Measurements from ENCODE around the gene C17orf78.

The C17orf78 gene

DNA sequence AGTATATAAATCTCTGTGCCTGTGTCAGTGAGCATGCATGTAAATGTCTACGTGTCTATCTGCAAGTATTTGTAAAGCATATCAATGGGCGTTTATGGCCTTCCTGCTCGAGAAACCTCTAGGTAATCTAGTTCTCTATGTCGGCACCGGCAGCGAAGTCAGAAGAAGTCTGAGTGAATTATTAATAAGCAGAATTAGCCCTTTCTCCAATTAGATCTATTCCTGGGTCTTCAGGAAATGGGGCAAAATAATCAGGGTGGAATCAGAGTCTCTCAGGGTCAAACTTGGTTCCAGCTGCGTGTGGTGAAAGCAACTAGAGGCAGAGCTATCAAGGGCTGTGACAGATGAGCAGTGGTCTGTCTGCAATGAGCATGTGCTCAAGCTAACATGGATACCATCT, at the start of gene C17orf78:
Gene C17orf78, plus strand, starts transcription at position 280 of the 400 bp plus-strand sequence. Its CDS starts 108 bp downstream, at position 388.
- no peak for TF ChIP-seq MYC (IDR thresholded peaks at IDR 0.05; ENCODE audit: low read depth, low read length)
- TF ChIP-seq, protein P1, sequence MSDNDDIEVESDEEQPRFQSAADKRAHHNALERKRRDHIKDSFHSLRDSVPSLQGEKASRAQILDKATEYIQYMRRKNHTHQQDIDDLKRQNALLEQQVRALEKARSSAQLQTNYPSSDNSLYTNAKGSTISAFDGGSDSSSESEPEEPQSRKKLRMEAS (IDR thresholded peaks at IDR 0.05; ENCODE audit: low read depth, low read length), result no peak
- H3K4me3 ChIP-seq (ENCODE audit: low read depth, low read length), result no peak within 1 kb of the TSS
- no peak for DNase-seq (ENCODE audit: low read depth)

DNA sequence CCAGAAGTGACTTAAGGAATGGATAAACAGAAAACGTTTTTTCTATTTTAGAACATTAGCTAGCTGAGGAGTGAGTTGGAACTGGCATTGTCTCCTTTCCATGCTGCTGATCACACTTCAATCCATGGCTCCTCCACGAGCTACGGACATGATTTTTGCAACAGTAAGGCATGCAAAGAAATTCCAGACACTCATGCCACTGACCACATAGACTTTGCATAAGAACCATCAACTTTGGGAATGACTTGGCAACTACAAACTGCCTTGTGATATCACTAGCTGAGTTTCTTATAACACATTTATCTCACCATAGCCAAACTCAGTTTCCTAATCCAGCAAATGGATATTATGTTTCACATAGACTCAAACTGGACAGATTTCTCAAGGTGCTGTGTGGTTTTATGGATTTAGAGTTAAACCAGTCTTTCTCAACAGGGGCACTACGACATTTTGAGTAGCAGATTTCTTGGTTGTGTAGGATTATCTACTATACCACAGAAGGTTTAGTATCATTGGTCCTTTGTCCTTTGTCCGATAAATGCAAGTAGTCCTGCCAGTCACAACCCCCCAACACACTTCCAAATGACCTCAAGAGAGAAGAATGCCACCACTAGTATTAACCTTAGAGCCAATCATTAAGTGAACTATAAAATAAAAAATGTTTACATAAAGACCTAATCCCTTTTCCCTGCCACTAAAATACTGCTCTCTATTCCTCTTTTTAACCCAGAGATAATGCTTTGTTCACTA, 48.3 kb upstream of the C17orf78 start:
- TF ChIP-seq POLR2A (IDR thresholded peaks at IDR 0.05; ENCODE audit: extremely low read depth, insufficient read length) (no peak), MYC (IDR thresholded peaks at IDR 0.05; ENCODE audit: low read depth, low read length) (no peak)
- TF ChIP-seq, protein P1 (IDR thresholded peaks at IDR 0.05; ENCODE audit: low read depth, low read length), result no peak
- TF ChIP-seq, protein P2, sequence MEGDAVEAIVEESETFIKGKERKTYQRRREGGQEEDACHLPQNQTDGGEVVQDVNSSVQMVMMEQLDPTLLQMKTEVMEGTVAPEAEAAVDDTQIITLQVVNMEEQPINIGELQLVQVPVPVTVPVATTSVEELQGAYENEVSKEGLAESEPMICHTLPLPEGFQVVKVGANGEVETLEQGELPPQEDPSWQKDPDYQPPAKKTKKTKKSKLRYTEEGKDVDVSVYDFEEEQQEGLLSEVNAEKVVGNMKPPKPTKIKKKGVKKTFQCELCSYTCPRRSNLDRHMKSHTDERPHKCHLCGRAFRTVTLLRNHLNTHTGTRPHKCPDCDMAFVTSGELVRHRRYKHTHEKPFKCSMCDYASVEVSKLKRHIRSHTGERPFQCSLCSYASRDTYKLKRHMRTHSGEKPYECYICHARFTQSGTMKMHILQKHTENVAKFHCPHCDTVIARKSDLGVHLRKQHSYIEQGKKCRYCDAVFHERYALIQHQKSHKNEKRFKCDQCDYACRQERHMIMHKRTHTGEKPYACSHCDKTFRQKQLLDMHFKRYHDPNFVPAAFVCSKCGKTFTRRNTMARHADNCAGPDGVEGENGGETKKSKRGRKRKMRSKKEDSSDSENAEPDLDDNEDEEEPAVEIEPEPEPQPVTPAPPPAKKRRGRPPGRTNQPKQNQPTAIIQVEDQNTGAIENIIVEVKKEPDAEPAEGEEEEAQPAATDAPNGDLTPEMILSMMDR (IDR thresholded peaks at IDR 0.05; ENCODE audit: low read depth, low read length), result no peak
- no peak overlapping the region for H3K4me3 ChIP-seq (ENCODE audit: low read depth, low read length)
- no peak for DNase-seq (ENCODE audit: low read depth)

DNA sequence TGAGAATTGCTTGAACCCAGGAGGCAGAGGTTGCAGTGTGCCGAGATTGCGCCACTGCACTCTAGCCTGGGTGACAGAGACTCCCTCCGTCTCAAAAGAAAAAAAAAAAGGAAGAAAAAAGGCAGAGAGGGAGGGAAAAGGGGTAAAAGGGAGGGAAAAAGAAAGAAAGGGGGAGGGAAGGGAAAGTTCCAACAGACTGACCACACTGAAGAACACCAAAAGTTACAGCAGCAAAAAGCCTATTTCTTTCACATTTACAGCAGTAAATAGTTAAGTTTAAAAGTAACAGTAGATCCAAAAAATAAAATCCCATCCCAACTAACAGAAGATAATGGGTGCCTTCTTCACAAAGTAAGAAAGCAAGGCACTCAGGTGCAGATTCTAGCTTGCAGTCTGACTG, 36.9 kb upstream of the C17orf78 start:
- DNase-seq (ENCODE audit: low read depth), result peak; percentile 30
- no peak overlapping the region for H3K4me3 ChIP-seq (ENCODE audit: low read depth, low read length)
- TF ChIP-seq, protein P1 (IDR thresholded peaks at IDR 0.05; ENCODE audit: low read depth, low read length), result no peak
- TF ChIP-seq MYC (IDR thresholded peaks at IDR 0.05; ENCODE audit: low read depth, low read length), result no peak
- TF ChIP-seq POLR2A (IDR thresholded peaks at IDR 0.05; ENCODE audit: extremely low read depth, insufficient read length), result no peak
- TF ChIP-seq, protein P2 (IDR thresholded peaks at IDR 0.05; ENCODE audit: low read depth, low read length), result no peak

DNA sequence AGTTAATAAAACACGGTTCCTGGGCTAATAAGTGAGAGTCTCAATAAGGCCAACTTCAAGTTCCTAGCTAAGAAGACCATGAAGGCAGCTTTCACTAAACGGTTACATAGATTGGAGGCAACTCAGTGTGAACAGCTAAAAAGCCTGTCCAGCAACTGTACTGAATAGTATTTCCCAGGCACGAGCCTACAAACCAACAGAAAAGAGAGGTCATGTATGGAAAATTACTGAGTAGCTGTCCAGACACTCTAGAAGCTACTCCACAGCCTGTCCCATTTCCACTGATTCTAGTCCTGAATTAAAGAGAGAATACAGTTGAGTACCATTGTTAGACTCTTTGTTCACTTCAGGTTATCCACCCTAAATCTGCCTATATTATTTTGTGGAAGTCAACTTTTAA, 36.5 kb upstream of the C17orf78 start:
- no peak overlapping the region for H3K4me3 ChIP-seq (ENCODE audit: low read depth, low read length)
- TF ChIP-seq MYC (IDR thresholded peaks at IDR 0.05; ENCODE audit: low read depth, low read length), result no peak
- TF ChIP-seq POLR2A (IDR thresholded peaks at IDR 0.05; ENCODE audit: extremely low read depth, insufficient read length), result no peak
- TF ChIP-seq, protein P2 (IDR thresholded peaks at IDR 0.05; ENCODE audit: low read depth, low read length), result no peak
- TF ChIP-seq, protein P1 (IDR thresholded peaks at IDR 0.05; ENCODE audit: low read depth, low read length), result no peak
- no peak for DNase-seq (ENCODE audit: low read depth)

DNA sequence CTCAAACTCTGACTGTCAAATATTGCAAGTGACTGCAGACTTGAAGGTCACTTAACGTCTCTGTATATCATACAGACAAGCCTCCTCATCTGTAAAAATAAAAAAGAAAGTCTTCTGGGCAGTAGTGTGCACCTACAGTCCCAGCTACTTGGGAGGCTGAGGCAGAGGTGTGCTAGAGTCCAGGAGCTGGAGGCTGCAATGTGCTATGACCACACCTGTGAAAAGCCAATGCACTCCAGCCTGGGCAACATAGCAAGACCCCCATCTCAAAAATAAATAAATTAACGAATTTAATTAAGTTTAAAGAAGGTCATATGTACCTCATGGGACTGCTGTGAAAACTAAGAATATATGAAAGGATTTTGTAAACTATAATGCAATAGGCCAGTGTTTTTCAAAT, 35.0 kb upstream of the C17orf78 start:
- TF ChIP-seq, protein P1 (IDR thresholded peaks at IDR 0.05; ENCODE audit: low read depth, low read length), result no peak
- no peak for TF ChIP-seq POLR2A (IDR thresholded peaks at IDR 0.05; ENCODE audit: extremely low read depth, insufficient read length)
- no peak for TF ChIP-seq MYC (IDR thresholded peaks at IDR 0.05; ENCODE audit: low read depth, low read length)
- TF ChIP-seq, protein P2 (IDR thresholded peaks at IDR 0.05; ENCODE audit: low read depth, low read length), result no peak
- H3K4me3 ChIP-seq (ENCODE audit: low read depth, low read length), result no peak overlapping the region
- DNase-seq (ENCODE audit: low read depth), result no peak

DNA sequence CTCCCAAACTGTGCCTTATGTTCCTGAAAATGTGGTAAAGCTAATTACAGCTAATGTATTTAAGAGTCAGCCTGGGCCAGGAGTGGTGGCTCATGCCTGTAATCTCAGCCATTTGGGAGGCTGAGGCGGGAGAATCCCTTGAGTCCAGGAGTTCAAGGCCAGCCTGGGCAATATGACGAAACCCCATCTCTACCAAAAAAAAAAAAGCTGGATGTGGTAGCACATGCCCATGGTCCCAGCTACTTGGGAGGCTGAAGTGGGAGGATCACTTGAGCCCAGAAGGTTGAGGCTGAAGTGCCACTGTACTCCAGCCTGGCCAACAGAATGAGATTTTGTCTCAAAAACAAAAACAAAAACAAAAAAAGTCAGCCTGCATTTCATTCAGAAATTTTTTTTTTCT, 33.2 kb upstream of the C17orf78 start:
- DNase-seq (ENCODE audit: low read depth), result no peak
- TF ChIP-seq POLR2A (IDR thresholded peaks at IDR 0.05; ENCODE audit: extremely low read depth, insufficient read length) (no peak), MYC (IDR thresholded peaks at IDR 0.05; ENCODE audit: low read depth, low read length) (no peak)
- TF ChIP-seq, protein P2 (IDR thresholded peaks at IDR 0.05; ENCODE audit: low read depth, low read length), result no peak
- TF ChIP-seq, protein P1 (IDR thresholded peaks at IDR 0.05; ENCODE audit: low read depth, low read length), result no peak
- H3K4me3 ChIP-seq (ENCODE audit: low read depth, low read length), result no peak overlapping the region
